H1 (cell line): Measurements from ENCODE around the gene IPO13.

Experiments used
- CTCF ChIP-seq, 3 experiments: IDR thresholded peaks; 1 replicate in 2 of 3; 2 replicates in 1 of 3; pipeline versions ENCODE4 v1.5.1 to v1.6.1; 2011; ENCODE audit warnings: low read length in 3 of 3, mild to moderate bottlenecking in 3 of 3, inconsistent platforms in 2 of 3, low read depth in 1 of 3, moderate library complexity in 1 of 3; ENCODE audit not compliant: insufficient read depth in 1 of 3; ENCODE audit errors: control extremely low read depth in 1 of 3
- EZH2 ChIP-seq: fragments of 200-600 bp; sonication (generic); IDR thresholded peaks from 2 replicates; pipeline ENCODE4 v1.7.1; 2012; ENCODE audit warnings: low read depth, mild to moderate bottlenecking, moderate library complexity, low read length, inconsistent platforms; ENCODE audit not compliant: severe bottlenecking
- JUN ChIP-seq: IDR thresholded peaks from 2 replicates; pipeline ENCODE4 v1.6.1; 2011; ENCODE audit warnings: low read depth, mild to moderate bottlenecking, improper control_type of control experiment, low read length
- NRF1 ChIP-seq: IDR thresholded peaks from 2 replicates; pipeline ENCODE4 v1.6.1; 2011; ENCODE audit warnings: mild to moderate bottlenecking, low read depth, low read length, improper control_type of control experiment
- POLR2A ChIP-seq, 2 experiments: IDR thresholded peaks; 1 replicate in 1 of 2; 2 replicates in 1 of 2; pipeline ENCODE4 v1.6.1; 2011; ENCODE audit warnings: low read depth in 2 of 2, low read length in 2 of 2, mild to moderate bottlenecking in 2 of 2; ENCODE audit errors: control extremely low read depth in 1 of 2
- SIN3A ChIP-seq, 2 experiments: IDR thresholded peaks in 1 of 2; conservative IDR thresholded peaks in 1 of 2; 2 replicates each; pipeline ENCODE4 v1.6.1; 2011 to 2012; ENCODE audit warnings: low read length in 2 of 2, improper control_type of control experiment in 1 of 2, low read depth in 1 of 2, mild to moderate bottlenecking in 1 of 2
- TAF1 ChIP-seq: IDR thresholded peaks from 2 replicates; pipeline ENCODE4 v1.6.1; 2011; ENCODE audit warnings: mild to moderate bottlenecking, low read depth, low read length
- TCF12 ChIP-seq: IDR thresholded peaks from 2 replicates; pipeline ENCODE4 v1.6.1; 2011; ENCODE audit warnings: low read depth, mild to moderate bottlenecking, low read length
- TEAD4 ChIP-seq: IDR thresholded peaks from 2 replicates; pipeline ENCODE4 v1.6.1; 2012; ENCODE audit warnings: low read depth, low read length, inconsistent platforms, mixed read lengths
- ZNF274 ChIP-seq: IDR thresholded peaks from 2 replicates; pipeline ENCODE4 v1.7.0; 2012; ENCODE audit warnings: low read length, borderline replicate concordance; ENCODE audit errors: extremely low read depth
- TF ChIP-seq, protein P1 (sequence below): IDR thresholded peaks from 2 replicates; pipeline ENCODE4 v1.6.1; 2012; ENCODE audit warnings: inconsistent platforms

DNA sequence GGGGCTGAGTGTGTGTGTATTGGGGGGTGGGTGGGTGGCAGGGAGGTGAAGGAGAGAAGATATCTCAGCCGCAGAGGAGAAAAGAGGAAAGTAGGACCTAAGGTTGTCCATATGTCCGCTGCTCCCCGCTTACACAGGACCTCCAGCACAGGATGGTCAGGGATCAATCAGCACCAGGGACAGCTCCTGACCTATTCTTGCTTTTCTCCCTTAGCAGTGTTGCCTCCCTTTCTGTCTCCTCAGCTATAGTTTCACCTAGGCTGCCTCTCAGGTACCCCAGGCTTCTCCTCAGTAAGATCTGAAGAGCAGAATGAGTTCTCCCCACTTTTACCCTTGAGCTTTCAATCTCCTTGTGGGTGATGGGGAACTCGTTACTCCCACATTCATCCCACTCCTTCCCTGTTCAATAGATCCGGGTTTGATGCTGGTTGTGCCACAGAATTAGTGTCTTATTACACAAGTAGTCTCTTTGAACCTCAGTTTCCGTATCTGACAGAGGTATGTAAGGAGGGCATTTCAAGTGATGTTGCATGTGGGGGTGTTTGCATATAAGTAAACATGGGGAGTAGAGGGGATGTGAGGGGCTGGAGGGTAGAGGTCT is 21.7 kb downstream of the IPO13 start:
- TF ChIP-seq CTCF (IDR thresholded peaks at IDR 0.05; ENCODE audit: control extremely low read depth in 1 of 3, insufficient read depth in 1 of 3, low read depth in 1 of 3, low read length in 3 of 3): no peak
- TF ChIP-seq JUN: no peak
- TF ChIP-seq, protein P1, sequence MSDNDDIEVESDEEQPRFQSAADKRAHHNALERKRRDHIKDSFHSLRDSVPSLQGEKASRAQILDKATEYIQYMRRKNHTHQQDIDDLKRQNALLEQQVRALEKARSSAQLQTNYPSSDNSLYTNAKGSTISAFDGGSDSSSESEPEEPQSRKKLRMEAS: no peak
- TF ChIP-seq TCF12: no peak
- TF ChIP-seq NRF1: no peak
- TF ChIP-seq ZNF274: no peak
- TF ChIP-seq POLR2A (IDR thresholded peaks at IDR 0.05; ENCODE audit: control extremely low read depth in 1 of 2, low read depth in 2 of 2, low read length in 2 of 2): no peak
- peak; percentile 84 to 90; a peak in 3 of 4 replicates for TF ChIP-seq SIN3A (conservative IDR thresholded peaks at IDR 0.05 in 1 of 2, IDR thresholded peaks at IDR 0.05 in 1 of 2; ENCODE audit: low read depth in 1 of 2, low read length in 2 of 2)
- TF ChIP-seq TEAD4: no peak
- no peak for TF ChIP-seq EZH2
- no peak for TF ChIP-seq TAF1
